ENCODE data around the gene AKAP9.

- TF ChIP-seq CTCF (IDR thresholded peaks at IDR 0.05) (no peak), POLR2A (IDR thresholded peaks at IDR 0.05) (no peak)
These were observed 102.4 kb downstream of the AKAP9 start for GRCh38 chr7:92043098-92043497.
